Transverse colon (tissue), 4 donors: ENCODE measurements around the gene MTRF1. TPM values are rescaled to one million over a fixed set of nuclear protein-coding genes. Genes with fewer than 3 reads are reported as not detected.
"Not testable (repeated sequence)": the region's sequence is repeated elsewhere in the genome, so short reads cannot be mapped to it uniquely, and the experiment has no call there.

Source experiments
- DNase-seq: peaks from one replicate; pipeline ENCODE4 v3.0.0-alpha.2; 2019
- H3K27ac ChIP-seq, 4 donors: fragments of 200-600 bp; sonication (generic); 2 replicates each; pipeline ENCODE4 v1.5.1; 2016 to 2018; ENCODE audit warnings: inconsistent platforms in 4 of 4
- H3K27me3 ChIP-seq: fragments of 200-600 bp; sonication (generic); 2 replicates; pipeline ENCODE4 v1.5.1; 2017; ENCODE audit warnings: inconsistent platforms
- H3K36me3 ChIP-seq, 4 donors: fragments of 200-600 bp; sonication (generic); 2 replicates each; pipeline ENCODE4 v1.5.1; 2017 to 2019; ENCODE audit warnings: inconsistent platforms in 4 of 4
- H3K4me1 ChIP-seq, 4 donors: fragments of 200-600 bp; sonication (generic); 2 replicates each; pipeline ENCODE4 v1.5.1; 2017 to 2020; ENCODE audit warnings: inconsistent platforms in 4 of 4
- H3K4me3 ChIP-seq, 4 donors: fragments of 200-600 bp; sonication (generic); 1 replicate in 1 of 4; 2 replicates in 3 of 4; pipeline versions ENCODE4 v1.5.1 to v1.6.1; 2017 to 2019; ENCODE audit warnings: inconsistent platforms in 4 of 4
- H3K9me3 ChIP-seq, 2 donors: fragments of 200-600 bp; sonication (generic); 2 replicates each; pipeline ENCODE4 v1.5.1; 2017 to 2019; ENCODE audit warnings: inconsistent platforms in 2 of 2
- EP300 ChIP-seq: sonication (generic); formaldehyde crosslinking; IDR thresholded peaks from one replicate; pipeline ENCODE4 v1.6.1; 2017; ENCODE audit warnings: antibody characterized with exemption, low read depth
- POLR2A ChIP-seq: fragments of 450-650 bp; IDR thresholded peaks from one replicate; pipeline ENCODE4 v1.6.1; 2016; ENCODE audit warnings: antibody characterized with exemption, mild to moderate bottlenecking, moderate library complexity
- POLR2AphosphoS5 ChIP-seq, 3 donors: sonication (generic); formaldehyde crosslinking; IDR thresholded peaks; one replicate each; pipeline ENCODE4 v1.6.1; 2016; ENCODE audit warnings: antibody characterized with exemption in 3 of 3
- WGBS, 2 donors: methylation state at CpG; one replicate each; pipeline ENCODE4 v1.1.5; 2018; ENCODE audit warnings: low coverage in 1 of 2; 5-methylcytosine and 5-hydroxymethylcytosine counted together
- in situ Hi-C, 4 donors: fragments of 200-750 bp; cut with MboI; loops; one replicate each; pipeline versions ENCODE4 v1.15.0 to v1.15.1; 2017; ENCODE audit warnings: low sequenced_read_pairs in 3 of 4, low pct_ligation_motif_present in 1 of 4, low pct_unique_long_range_greater_than_20kb in 1 of 4
- intact Hi-C: fragments of 100-400 bp; cut with DNase I; formaldehyde crosslinking; loops from one replicate; pipeline ENCODE4 v1.15.1; 2023; ENCODE audit warnings: low total_unique reads
- total RNA-seq, 4 donors: library from RNA; depleted of rRNA; stranded (reverse); fragments of >200 nt; gene quantifications; one replicate each; pipeline ENCODE4 v1.1.0, GENCODE V29; 2016
- TF ChIP-seq, protein P1 (sequence below), 5 experiments: fragments of 200-600 bp in 3 of 5; fragments of 450-650 bp in 2 of 5; sonication (generic) in 3 of 5; IDR thresholded peaks; 1 replicate in 2 of 5; 2 replicates in 3 of 5; pipeline ENCODE4 v1.5.1; 2016 to 2017; ENCODE audit warnings: antibody characterized with exemption in 5 of 5, inconsistent platforms in 3 of 5, mild to moderate bottlenecking in 2 of 5, moderate library complexity in 1 of 5

The MTRF1 gene
- total RNA-seq, 4 donors from 2014 or later: 7.2 to 19.7 (median 12.7) TPM

DNA sequence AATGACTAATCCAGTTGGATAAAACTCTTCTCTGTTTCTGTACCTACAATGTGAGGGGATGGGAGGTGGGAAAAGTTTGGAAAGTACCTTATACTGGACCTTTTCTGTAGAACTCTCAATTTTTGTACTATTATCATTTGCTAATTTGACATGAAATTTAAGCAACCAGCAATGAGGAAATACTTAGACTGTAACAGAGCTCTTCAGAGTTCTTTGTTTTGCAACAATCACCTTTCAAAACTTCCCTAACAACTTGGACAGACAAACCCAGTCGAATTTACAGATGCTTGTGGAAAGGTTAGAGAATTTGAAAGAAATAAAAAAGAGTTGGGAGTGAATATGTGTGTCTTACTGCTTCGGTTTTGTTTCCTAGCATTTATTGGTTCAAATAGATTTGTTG lies 85.8 kb downstream of the MTRF1 start:
- DNase-seq: no peak
- Histone ChIP-seq H3K4me1 (peaks cover 0 to 7% (median 0%) of the 10 kb centered on the region in 4 donors), H3K36me3 (no peaks in the 10 kb centered on the region), H3K4me3 (no peak overlapping the region), H3K9me3 (peaks cover 4 to 8% of the 10 kb centered on the region in 2 donors), H3K27me3 (no peaks in the 10 kb centered on the region), H3K27ac (no peak overlapping the region)
- in situ Hi-C loops (no loop called here), intact Hi-C loops (no loop called here)
- TF ChIP-seq POLR2A (no peak), EP300 (no peak), POLR2AphosphoS5 (IDR thresholded peaks at IDR 0.05) (no peak)
- TF ChIP-seq, protein P1, sequence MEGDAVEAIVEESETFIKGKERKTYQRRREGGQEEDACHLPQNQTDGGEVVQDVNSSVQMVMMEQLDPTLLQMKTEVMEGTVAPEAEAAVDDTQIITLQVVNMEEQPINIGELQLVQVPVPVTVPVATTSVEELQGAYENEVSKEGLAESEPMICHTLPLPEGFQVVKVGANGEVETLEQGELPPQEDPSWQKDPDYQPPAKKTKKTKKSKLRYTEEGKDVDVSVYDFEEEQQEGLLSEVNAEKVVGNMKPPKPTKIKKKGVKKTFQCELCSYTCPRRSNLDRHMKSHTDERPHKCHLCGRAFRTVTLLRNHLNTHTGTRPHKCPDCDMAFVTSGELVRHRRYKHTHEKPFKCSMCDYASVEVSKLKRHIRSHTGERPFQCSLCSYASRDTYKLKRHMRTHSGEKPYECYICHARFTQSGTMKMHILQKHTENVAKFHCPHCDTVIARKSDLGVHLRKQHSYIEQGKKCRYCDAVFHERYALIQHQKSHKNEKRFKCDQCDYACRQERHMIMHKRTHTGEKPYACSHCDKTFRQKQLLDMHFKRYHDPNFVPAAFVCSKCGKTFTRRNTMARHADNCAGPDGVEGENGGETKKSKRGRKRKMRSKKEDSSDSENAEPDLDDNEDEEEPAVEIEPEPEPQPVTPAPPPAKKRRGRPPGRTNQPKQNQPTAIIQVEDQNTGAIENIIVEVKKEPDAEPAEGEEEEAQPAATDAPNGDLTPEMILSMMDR (IDR thresholded peaks at IDR 0.05): no peak
- WGBS, 2 donors: 32 to 39% methylated on average over 2 of the region's 2 CpGs

DNA sequence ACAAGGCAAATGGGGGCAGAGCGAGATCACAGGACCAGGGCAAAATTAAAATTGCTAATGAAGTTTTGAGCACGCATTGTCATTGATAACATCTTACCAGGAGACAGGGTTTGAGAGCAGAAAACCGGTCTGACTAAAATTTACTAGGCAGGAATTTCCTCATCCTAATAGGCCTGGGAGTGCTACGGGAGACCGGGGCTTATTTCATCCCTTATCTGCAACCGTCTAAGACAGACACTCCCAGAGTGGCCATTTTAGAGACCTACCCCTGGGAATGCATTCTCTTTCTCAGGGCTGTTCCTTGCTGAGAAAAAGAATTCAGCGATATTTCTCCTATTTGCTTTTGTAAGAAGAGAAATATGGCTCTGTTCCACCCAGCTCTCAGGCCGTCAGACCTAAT lies 87.8 kb downstream of the MTRF1 start:
- in situ Hi-C loops, intact Hi-C loops, H3K4me3 ChIP-seq, H3K36me3 ChIP-seq, H3K4me1 ChIP-seq, H3K9me3 ChIP-seq, H3K27me3 ChIP-seq, DNase-seq, H3K27ac ChIP-seq: not testable (repeated sequence)
- WGBS, 2 donors: 92 to 94% methylated on average over 5 to 8 of the region's 8 CpGs

Other genes with a start within 250 kb of the MTRF1 start
- 100 to 1,000 TPM in 3 of 4 donors, 10 to 100 TPM in 1; 38.0 to 123 (median 105) TPM for gene ELF1, start 244.3 kb downstream of the MTRF1 start, total RNA-seq
- 10 to 100 TPM in 1 of 4 donors, 1 to 10 TPM in 3; 3.4 to 10.3 (median 8.3) TPM for gene WBP4, start 202.1 kb downstream of the MTRF1 start, total RNA-seq
- gene KBTBD6, start 130.8 kb downstream of the MTRF1 start, total RNA-seq: 1 to 10 TPM in 3 of 4 donors, under 1 TPM in 1; 0.37 to 4.9 (median 2.1) TPM
- 1 to 10 TPM in 3 of 4 donors, under 1 TPM in 1; 0.75 to 7.6 (median 4.2) TPM for gene KBTBD7, start 69.0 kb downstream of the MTRF1 start, total RNA-seq
- gene NAA16, start 47.7 kb upstream of the MTRF1 start, total RNA-seq: 10 to 100 TPM in 3 of 4 donors, 1 to 10 TPM in 1; 9.1 to 38.6 (median 19.6) TPM
- gene RGCC, start 194.0 kb upstream of the MTRF1 start, total RNA-seq: 10 to 100 TPM in 3 of 4 donors, 1 to 10 TPM in 1; 5.6 to 54.1 (median 35.6) TPM